ENCODE results near the gene PRL.

The PRL gene

GRCh38 chr6:22298475-22298890 lies 1.6 kb upstream of the PRL start:
- H3K4me1 ChIP-seq (ENCODE audit: insufficient read depth, poor library complexity, severe bottlenecking), result no peaks in the 10 kb centered on the region
- no peaks in the 10 kb centered on the region for H3K36me3 ChIP-seq (ENCODE audit: low read depth)
- ATAC-seq (ENCODE audit: low read depth), result 0 out of 3 replicates have a peak, but pooled peaks have one; percentile 61

DNA sequence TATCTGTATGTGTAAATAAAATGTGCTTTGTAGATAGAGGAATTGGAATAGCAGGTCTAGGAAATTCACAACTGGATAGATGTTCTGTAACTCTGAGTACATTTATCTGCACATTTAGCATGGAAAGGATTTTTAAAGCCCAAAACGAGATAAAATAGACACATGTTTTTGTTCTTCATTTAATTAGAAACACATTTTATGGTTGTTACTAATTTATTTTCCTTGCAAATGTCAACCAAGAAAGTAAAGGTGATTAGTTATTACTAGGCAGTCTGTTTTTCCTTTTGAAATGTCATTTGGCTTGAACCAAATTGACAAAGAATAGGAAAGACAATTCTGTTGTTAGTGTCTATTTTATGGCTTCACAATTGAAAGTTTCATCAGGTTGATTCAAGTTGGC lies 769 bp downstream of the PRL start:
- no peak for DNase-seq (ENCODE audit: low spot score)
- no peaks in the 10 kb centered on the region for H3K9me3 ChIP-seq (ENCODE audit: severe bottlenecking)
- H3K27me3 ChIP-seq (ENCODE audit: insufficient read depth, poor library complexity, severe bottlenecking), result no peaks in the 10 kb centered on the region
- no peak overlapping the region for H3K27ac ChIP-seq (ENCODE audit: poor library complexity, severe bottlenecking)
- no peaks in the 10 kb centered on the region for H3K36me3 ChIP-seq (ENCODE audit: low read depth)
- no peaks in the 10 kb centered on the region for H3K4me1 ChIP-seq (ENCODE audit: insufficient read depth, poor library complexity, severe bottlenecking)
- TF ChIP-seq, protein P1, sequence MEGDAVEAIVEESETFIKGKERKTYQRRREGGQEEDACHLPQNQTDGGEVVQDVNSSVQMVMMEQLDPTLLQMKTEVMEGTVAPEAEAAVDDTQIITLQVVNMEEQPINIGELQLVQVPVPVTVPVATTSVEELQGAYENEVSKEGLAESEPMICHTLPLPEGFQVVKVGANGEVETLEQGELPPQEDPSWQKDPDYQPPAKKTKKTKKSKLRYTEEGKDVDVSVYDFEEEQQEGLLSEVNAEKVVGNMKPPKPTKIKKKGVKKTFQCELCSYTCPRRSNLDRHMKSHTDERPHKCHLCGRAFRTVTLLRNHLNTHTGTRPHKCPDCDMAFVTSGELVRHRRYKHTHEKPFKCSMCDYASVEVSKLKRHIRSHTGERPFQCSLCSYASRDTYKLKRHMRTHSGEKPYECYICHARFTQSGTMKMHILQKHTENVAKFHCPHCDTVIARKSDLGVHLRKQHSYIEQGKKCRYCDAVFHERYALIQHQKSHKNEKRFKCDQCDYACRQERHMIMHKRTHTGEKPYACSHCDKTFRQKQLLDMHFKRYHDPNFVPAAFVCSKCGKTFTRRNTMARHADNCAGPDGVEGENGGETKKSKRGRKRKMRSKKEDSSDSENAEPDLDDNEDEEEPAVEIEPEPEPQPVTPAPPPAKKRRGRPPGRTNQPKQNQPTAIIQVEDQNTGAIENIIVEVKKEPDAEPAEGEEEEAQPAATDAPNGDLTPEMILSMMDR (IDR thresholded peaks at IDR 0.05; ENCODE audit: poor library complexity, severe bottlenecking), result no peak
- H3K4me3 ChIP-seq (ENCODE audit: severe bottlenecking), result no peak overlapping the region
- ATAC-seq (ENCODE audit: low read depth), result no peak

More at GRCh38 chr6:22298475-22298890, 1.6 kb upstream of the PRL start:
- H3K9me3 ChIP-seq (ENCODE audit: severe bottlenecking), result no peaks in the 10 kb centered on the region
- TF ChIP-seq, protein P1 (IDR thresholded peaks at IDR 0.05; ENCODE audit: poor library complexity, severe bottlenecking), result no peak
- H3K4me3 ChIP-seq (ENCODE audit: severe bottlenecking), result no peak overlapping the region
- H3K27me3 ChIP-seq (ENCODE audit: insufficient read depth, poor library complexity, severe bottlenecking), result no peaks in the 10 kb centered on the region
- no peak overlapping the region for H3K27ac ChIP-seq (ENCODE audit: poor library complexity, severe bottlenecking)
- DNase-seq (ENCODE audit: low spot score), result no peak

DNA sequence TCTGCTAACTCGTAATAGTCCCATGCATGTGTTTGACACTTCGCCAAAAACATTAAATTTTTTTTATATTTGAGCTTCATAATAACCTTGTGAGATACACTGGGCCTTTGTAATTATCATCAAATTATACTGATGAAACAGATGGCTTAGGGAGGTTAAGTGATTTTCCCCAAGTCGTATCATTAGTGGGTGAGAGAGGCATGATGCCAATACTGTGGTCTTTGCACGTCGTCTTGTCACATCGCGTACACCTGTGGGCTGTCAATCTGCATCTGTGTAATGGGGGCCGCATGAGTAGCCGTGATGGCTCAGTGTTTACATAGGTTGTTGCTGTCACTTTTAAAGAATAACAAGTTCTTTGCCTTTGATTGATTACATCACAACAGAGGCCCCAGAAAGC lies 1.7 kb downstream of the PRL start:
- Histone ChIP-seq H3K27me3 (ENCODE audit: insufficient read depth, poor library complexity, severe bottlenecking) (no peaks in the 10 kb centered on the region), H3K9me3 (ENCODE audit: severe bottlenecking) (no peaks in the 10 kb centered on the region), H3K4me1 (ENCODE audit: insufficient read depth, poor library complexity, severe bottlenecking) (no peaks in the 10 kb centered on the region), H3K36me3 (ENCODE audit: low read depth) (no peaks in the 10 kb centered on the region), H3K27ac (ENCODE audit: poor library complexity, severe bottlenecking) (no peak overlapping the region), H3K4me3 (ENCODE audit: severe bottlenecking) (no peak overlapping the region)
- ATAC-seq (ENCODE audit: low read depth), result no peak
- DNase-seq (ENCODE audit: low spot score), result no peak
- TF ChIP-seq, protein P1 (IDR thresholded peaks at IDR 0.05; ENCODE audit: poor library complexity, severe bottlenecking), result no peak

GRCh38 chr6:22294301-22294700 lies 2.5 kb downstream of the PRL start:
- Histone ChIP-seq H3K9me3 (ENCODE audit: severe bottlenecking) (no peaks in the 10 kb centered on the region), H3K4me1 (ENCODE audit: insufficient read depth, poor library complexity, severe bottlenecking) (no peaks in the 10 kb centered on the region), H3K27me3 (ENCODE audit: insufficient read depth, poor library complexity, severe bottlenecking) (no peaks in the 10 kb centered on the region), H3K36me3 (ENCODE audit: low read depth) (no peaks in the 10 kb centered on the region), H3K4me3 (ENCODE audit: severe bottlenecking) (no peak overlapping the region), H3K27ac (ENCODE audit: poor library complexity, severe bottlenecking) (no peak overlapping the region)
- ATAC-seq (ENCODE audit: low read depth), result no peak
- no peak for DNase-seq (ENCODE audit: low spot score)
- TF ChIP-seq, protein P1 (IDR thresholded peaks at IDR 0.05; ENCODE audit: poor library complexity, severe bottlenecking), result no peak

- ATAC-seq (ENCODE audit: low read depth), result no peak
- TF ChIP-seq, protein P1 (IDR thresholded peaks at IDR 0.05; ENCODE audit: poor library complexity, severe bottlenecking), result no peak
These were observed 6.8 kb downstream of the PRL start for GRCh38 chr6:22290045-22290444.

More at GRCh38 chr6:22290045-22290444, 6.8 kb downstream of the PRL start:
- H3K9me3 ChIP-seq (ENCODE audit: severe bottlenecking), result no peaks in the 10 kb centered on the region
- H3K4me1 ChIP-seq (ENCODE audit: insufficient read depth, poor library complexity, severe bottlenecking), result no peaks in the 10 kb centered on the region
- H3K27me3 ChIP-seq (ENCODE audit: insufficient read depth, poor library complexity, severe bottlenecking), result no peaks in the 10 kb centered on the region
- no peak for DNase-seq (ENCODE audit: low spot score)
- H3K4me3 ChIP-seq (ENCODE audit: severe bottlenecking), result no peak overlapping the region
- H3K36me3 ChIP-seq (ENCODE audit: low read depth), result no peaks in the 10 kb centered on the region
- H3K27ac ChIP-seq (ENCODE audit: poor library complexity, severe bottlenecking), result no peak overlapping the region
